ENCODE measurements around the gene FGF14.

DNA sequence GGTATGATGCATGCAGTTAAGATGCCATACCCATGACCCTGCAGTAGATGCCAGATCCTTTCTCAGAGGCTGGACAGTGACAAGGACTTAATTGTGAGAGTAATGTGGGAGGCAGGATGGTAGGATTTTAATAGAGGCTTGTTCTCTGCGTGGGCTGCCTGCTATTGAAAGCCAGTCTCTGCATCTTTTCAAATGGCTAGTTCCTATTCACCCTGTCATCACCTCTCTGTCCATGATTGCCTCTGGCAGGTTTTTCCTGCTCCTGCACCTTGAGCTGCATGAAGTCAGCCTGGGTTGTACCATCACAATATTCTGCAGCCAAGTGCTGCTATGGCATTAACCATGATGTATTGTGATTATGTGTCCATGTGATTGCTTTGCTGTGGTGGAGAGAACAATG lies 508.8 kb downstream of the FGF14 start:
- TF ChIP-seq POLR2A (IDR thresholded peaks at IDR 0.05), result no peak
- TF ChIP-seq, protein P1, sequence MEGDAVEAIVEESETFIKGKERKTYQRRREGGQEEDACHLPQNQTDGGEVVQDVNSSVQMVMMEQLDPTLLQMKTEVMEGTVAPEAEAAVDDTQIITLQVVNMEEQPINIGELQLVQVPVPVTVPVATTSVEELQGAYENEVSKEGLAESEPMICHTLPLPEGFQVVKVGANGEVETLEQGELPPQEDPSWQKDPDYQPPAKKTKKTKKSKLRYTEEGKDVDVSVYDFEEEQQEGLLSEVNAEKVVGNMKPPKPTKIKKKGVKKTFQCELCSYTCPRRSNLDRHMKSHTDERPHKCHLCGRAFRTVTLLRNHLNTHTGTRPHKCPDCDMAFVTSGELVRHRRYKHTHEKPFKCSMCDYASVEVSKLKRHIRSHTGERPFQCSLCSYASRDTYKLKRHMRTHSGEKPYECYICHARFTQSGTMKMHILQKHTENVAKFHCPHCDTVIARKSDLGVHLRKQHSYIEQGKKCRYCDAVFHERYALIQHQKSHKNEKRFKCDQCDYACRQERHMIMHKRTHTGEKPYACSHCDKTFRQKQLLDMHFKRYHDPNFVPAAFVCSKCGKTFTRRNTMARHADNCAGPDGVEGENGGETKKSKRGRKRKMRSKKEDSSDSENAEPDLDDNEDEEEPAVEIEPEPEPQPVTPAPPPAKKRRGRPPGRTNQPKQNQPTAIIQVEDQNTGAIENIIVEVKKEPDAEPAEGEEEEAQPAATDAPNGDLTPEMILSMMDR (IDR thresholded peaks at IDR 0.05), result no peak
- TF ChIP-seq POLR2AphosphoS5 (IDR thresholded peaks at IDR 0.05), result no peak
